ENCODE results near the gene ATP6V0D1.
"Not testable (repeated sequence)": the region's sequence is repeated elsewhere in the genome, so short reads cannot be mapped to it uniquely, and the experiment has no call there.

The ATP6V0D1 gene

GRCh38 chr16:67504031-67505021 lies 23.4 kb upstream of the ATP6V0D1 start:
- TF ChIP-seq TAF1 (IDR thresholded peaks at IDR 0.05; ENCODE audit: low read depth, low read length) (no peak), POU2F2 (IDR thresholded peaks at IDR 0.05; ENCODE audit: low read depth, low read length) (no peak), SPI1 (IDR thresholded peaks at IDR 0.05; ENCODE audit: low read depth, low read length) (no peak), PAX5 (IDR thresholded peaks at IDR 0.05; ENCODE audit: insufficient read depth, low read length, severe bottlenecking) (no peak), POLR2A (IDR thresholded peaks at IDR 0.05; ENCODE audit: low read depth, low read length) (no peak), POLR2AphosphoS5 (IDR thresholded peaks at IDR 0.05; ENCODE audit: low read depth, low read length) (no peak)
- peak; percentile 53 for DNase-seq (ENCODE audit: insufficient read length, low spot score)
- FAIRE-seq, result no peak

GRCh38 chr16:67499106-67499505 lies 18.1 kb upstream of the ATP6V0D1 start:
- FAIRE-seq (no peak), DNase-seq (ENCODE audit: insufficient read length, low spot score) (no peak)
- TF ChIP-seq SPI1 (IDR thresholded peaks at IDR 0.05; ENCODE audit: low read depth, low read length) (no peak), POLR2AphosphoS5 (IDR thresholded peaks at IDR 0.05; ENCODE audit: low read depth, low read length) (no peak), POLR2A (IDR thresholded peaks at IDR 0.05; ENCODE audit: low read depth, low read length) (no peak), POU2F2 (IDR thresholded peaks at IDR 0.05; ENCODE audit: low read depth, low read length) (no peak), PAX5 (IDR thresholded peaks at IDR 0.05; ENCODE audit: insufficient read depth, low read length, severe bottlenecking) (no peak)

- no peak for DNase-seq (ENCODE audit: insufficient read length, low spot score)
Measured at GRCh38 chr16:67490335-67491096, 9.6 kb upstream of the ATP6V0D1 start.

GRCh38 chr16:67489401-67490083 lies 8.6 kb upstream of the ATP6V0D1 start:
- no peak for DNase-seq (ENCODE audit: insufficient read length, low spot score)
- no peak for FAIRE-seq
- TF ChIP-seq SPI1 (IDR thresholded peaks at IDR 0.05; ENCODE audit: low read depth, low read length) (no peak), TAF1 (IDR thresholded peaks at IDR 0.05; ENCODE audit: low read depth, low read length) (no peak), PAX5 (IDR thresholded peaks at IDR 0.05; ENCODE audit: insufficient read depth, low read length, severe bottlenecking) (no peak)

More at GRCh38 chr16:67490335-67491096, 9.6 kb upstream of the ATP6V0D1 start:
- no peak for FAIRE-seq
- no peak for TF ChIP-seq POLR2A (IDR thresholded peaks at IDR 0.05; ENCODE audit: low read depth, low read length)
- no peak for TF ChIP-seq TAF1 (IDR thresholded peaks at IDR 0.05; ENCODE audit: low read depth, low read length)
- TF ChIP-seq POLR2AphosphoS5 (IDR thresholded peaks at IDR 0.05; ENCODE audit: low read depth, low read length), result no peak
- TF ChIP-seq POU2F2 (IDR thresholded peaks at IDR 0.05; ENCODE audit: low read depth, low read length), result no peak
- TF ChIP-seq PAX5 (IDR thresholded peaks at IDR 0.05; ENCODE audit: insufficient read depth, low read length, severe bottlenecking), result no peak
- no peak for TF ChIP-seq SPI1 (IDR thresholded peaks at IDR 0.05; ENCODE audit: low read depth, low read length)

- not testable (repeated sequence) for FAIRE-seq; DNase-seq (ENCODE audit: insufficient read length, low spot score)
Measured at GRCh38 chr16:67487561-67487960, 6.6 kb upstream of the ATP6V0D1 start.

- FAIRE-seq (no peak), DNase-seq (ENCODE audit: insufficient read length, low spot score) (no peak)
- TF ChIP-seq POLR2A (IDR thresholded peaks at IDR 0.05; ENCODE audit: low read depth, low read length) (no peak), PAX5 (IDR thresholded peaks at IDR 0.05; ENCODE audit: insufficient read depth, low read length, severe bottlenecking) (no peak), SPI1 (IDR thresholded peaks at IDR 0.05; ENCODE audit: low read depth, low read length) (no peak), TAF1 (IDR thresholded peaks at IDR 0.05; ENCODE audit: low read depth, low read length) (no peak), POU2F2 (IDR thresholded peaks at IDR 0.05; ENCODE audit: low read depth, low read length) (no peak), POLR2AphosphoS5 (IDR thresholded peaks at IDR 0.05; ENCODE audit: low read depth, low read length) (no peak)
Measured at GRCh38 chr16:67486805-67487204, 5.8 kb upstream of the ATP6V0D1 start.

GRCh38 chr16:67483731-67484525 lies 3.0 kb upstream of the ATP6V0D1 start:
- FAIRE-seq (no peak), DNase-seq (ENCODE audit: insufficient read length, low spot score) (no peak)
- TF ChIP-seq SPI1 (IDR thresholded peaks at IDR 0.05; ENCODE audit: low read depth, low read length), result no peak
- no peak for TF ChIP-seq TAF1 (IDR thresholded peaks at IDR 0.05; ENCODE audit: low read depth, low read length)
- TF ChIP-seq POU2F2 (IDR thresholded peaks at IDR 0.05; ENCODE audit: low read depth, low read length), result no peak
- no peak for TF ChIP-seq PAX5 (IDR thresholded peaks at IDR 0.05; ENCODE audit: insufficient read depth, low read length, severe bottlenecking)
- no peak for TF ChIP-seq POLR2AphosphoS5 (IDR thresholded peaks at IDR 0.05; ENCODE audit: low read depth, low read length)
- TF ChIP-seq POLR2A (IDR thresholded peaks at IDR 0.05; ENCODE audit: low read depth, low read length), result no peak

- no peak for DNase-seq (ENCODE audit: insufficient read length, low spot score)
- TF ChIP-seq SPI1 (IDR thresholded peaks at IDR 0.05; ENCODE audit: low read depth, low read length) (no peak), TAF1 (IDR thresholded peaks at IDR 0.05; ENCODE audit: low read depth, low read length) (no peak), POU2F2 (IDR thresholded peaks at IDR 0.05; ENCODE audit: low read depth, low read length) (no peak), POLR2AphosphoS5 (IDR thresholded peaks at IDR 0.05; ENCODE audit: low read depth, low read length) (no peak), PAX5 (IDR thresholded peaks at IDR 0.05; ENCODE audit: insufficient read depth, low read length, severe bottlenecking) (no peak), POLR2A (IDR thresholded peaks at IDR 0.05; ENCODE audit: low read depth, low read length) (no peak)
- no peak for FAIRE-seq
Measured at GRCh38 chr16:67483150-67483549, 2.2 kb upstream of the ATP6V0D1 start, which contains the start of gene AGRP. Gene AGRP (minus strand): TSS chr16:67483547. CDS start chr16:67483398, 149 bp downstream.

Measured in GM12891 (cell line).